ES-I3 (cell line): ENCODE results near the gene PLEKHO2.

Experiments used
- H3K36me3 ChIP-seq: 2 replicates; pipeline ENCODE4 v1.6.1; 2013; ENCODE audit warnings: mild to moderate bottlenecking, low read length, control low read depth, moderate library complexity; ENCODE audit not compliant: insufficient read depth
- H3K4me1 ChIP-seq: 2 replicates; pipeline ENCODE4 v1.6.1; 2013; ENCODE audit warnings: mild to moderate bottlenecking, control low read depth, low read length; ENCODE audit not compliant: insufficient read depth
- H3K9ac ChIP-seq: 2 replicates; pipeline ENCODE4 v1.6.1; 2013; ENCODE audit warnings: low read depth, mild to moderate bottlenecking, low read length, moderate library complexity
- H3K9me3 ChIP-seq: 2 replicates; pipeline ENCODE4 v1.6.1; 2013; ENCODE audit warnings: mild to moderate bottlenecking, low read length, moderate library complexity; ENCODE audit not compliant: control insufficient read depth, insufficient read depth

The PLEKHO2 gene

GRCh38 chr15:64901141-64901540 is 59.4 kb downstream of the PLEKHO2 start:
- Histone ChIP-seq H3K36me3 (no peaks in the 10 kb centered on the region), H3K9me3 (peaks cover 7% of the 10 kb centered on the region), H3K9ac (no peak overlapping the region), H3K4me1 (peaks cover 15% of the 10 kb centered on the region)

GRCh38 chr15:64901914-64902313 is 60.2 kb downstream of the PLEKHO2 start:
- Histone ChIP-seq H3K9me3 (peaks cover 12% of the 10 kb centered on the region), H3K4me1 (peaks cover 13% of the 10 kb centered on the region; the same call in 1 of the 2 replicates), H3K36me3 (no peaks in the 10 kb centered on the region), H3K9ac (no peak overlapping the region)

- Histone ChIP-seq H3K36me3 (no peaks in the 10 kb centered on the region), H3K4me1 (peaks cover 13% of the 10 kb centered on the region; the same call in 1 of the 2 replicates), H3K9ac (no peak overlapping the region), H3K9me3 (peaks cover 13% of the 10 kb centered on the region)
Measured at GRCh38 chr15:64902863-64903262, 61.1 kb downstream of the PLEKHO2 start.

- Histone ChIP-seq H3K9me3 (peaks cover 13% of the 10 kb centered on the region), H3K36me3 (no peaks in the 10 kb centered on the region), H3K9ac (no peak overlapping the region), H3K4me1 (peaks cover 9% of the 10 kb centered on the region; the same call in 1 of the 2 replicates)
Measured at GRCh38 chr15:64903326-64903950, 61.7 kb downstream of the PLEKHO2 start.

GRCh38 chr15:64904189-64904588 is 62.5 kb downstream of the PLEKHO2 start:
- Histone ChIP-seq H3K36me3 (no peaks in the 10 kb centered on the region), H3K4me1 (0 out of 2 replicates have a peak, but pooled peaks cover 6% of the 10 kb centered on the region), H3K9ac (no peak overlapping the region), H3K9me3 (peaks cover 13% of the 10 kb centered on the region)

GRCh38 chr15:64905119-64905831 is 63.6 kb downstream of the PLEKHO2 start:
- Histone ChIP-seq H3K4me1 (0 out of 2 replicates have a peak, but pooled peaks cover 6% of the 10 kb centered on the region), H3K9me3 (peaks cover 13% of the 10 kb centered on the region), H3K9ac (peak overlapping the region; percentile 59), H3K36me3 (no peaks in the 10 kb centered on the region)

GRCh38 chr15:64905941-64906340 is 64.2 kb downstream of the PLEKHO2 start:
- H3K36me3 ChIP-seq, result no peaks in the 10 kb centered on the region
- H3K9me3 ChIP-seq, result peaks cover 13% of the 10 kb centered on the region
- H3K9ac ChIP-seq, result no peak overlapping the region
- 0 out of 2 replicates have a peak, but pooled peaks cover 6% of the 10 kb centered on the region for H3K4me1 ChIP-seq

- Histone ChIP-seq H3K9me3 (peaks cover 13% of the 10 kb centered on the region; the same call in 1 of the 2 replicates), H3K4me1 (0 out of 2 replicates have a peak, but pooled peaks cover 6% of the 10 kb centered on the region), H3K36me3 (no peaks in the 10 kb centered on the region), H3K9ac (no peak overlapping the region)
Measured at GRCh38 chr15:64906402-64906801, 64.7 kb downstream of the PLEKHO2 start.

GRCh38 chr15:64907991-64908390 is 66.3 kb downstream of the PLEKHO2 start:
- peaks cover 10% of the 10 kb centered on the region; the same call in 1 of the 2 replicates for H3K9me3 ChIP-seq
- H3K9ac ChIP-seq, result no peak overlapping the region
- 0 out of 2 replicates have a peak, but pooled peaks cover 6% of the 10 kb centered on the region for H3K4me1 ChIP-seq
- H3K36me3 ChIP-seq, result no peaks in the 10 kb centered on the region

- Histone ChIP-seq H3K9ac (no peak overlapping the region), H3K4me1 (no peaks in the 10 kb centered on the region), H3K9me3 (peaks cover 10% of the 10 kb centered on the region; the same call in 1 of the 2 replicates), H3K36me3 (no peaks in the 10 kb centered on the region)
Measured at GRCh38 chr15:64909546-64909945, 67.8 kb downstream of the PLEKHO2 start.

- H3K9ac ChIP-seq, result peak within 1 kb of the TSS; percentile 58; the same call in 1 of the 2 replicates
- peaks cover 10% of the 10 kb centered on the region; the same call in 1 of the 2 replicates for H3K4me1 ChIP-seq
- H3K9me3 ChIP-seq, result peaks cover 3% of the 10 kb centered on the region; the same call in 1 of the 2 replicates
- H3K36me3 ChIP-seq, result no peaks in the 10 kb centered on the region
Measured at GRCh38 chr15:64911311-64912186, 69.8 kb downstream of the PLEKHO2 start, which contains the start of gene ANKDD1A. Gene ANKDD1A, plus strand, starts transcription at chr15:64911902. Its CDS starts 29 bp downstream, at chr15:64911931.

GRCh38 chr15:64912379-64913325 is 70.9 kb downstream of the PLEKHO2 start:
- H3K4me1 ChIP-seq, result peaks cover 10% of the 10 kb centered on the region; the same call in 1 of the 2 replicates
- H3K9me3 ChIP-seq, result no peaks in the 10 kb centered on the region
- H3K9ac ChIP-seq, result peak overlapping the region; percentile 58; the same call in 1 of the 2 replicates
- H3K36me3 ChIP-seq, result no peaks in the 10 kb centered on the region
